Measurements from ENCODE around the gene GALT.
"Not testable (repeated sequence)": the region's sequence is repeated elsewhere in the genome, so short reads cannot be mapped to it uniquely, and the experiment has no call there.

GALT gene

DNA sequence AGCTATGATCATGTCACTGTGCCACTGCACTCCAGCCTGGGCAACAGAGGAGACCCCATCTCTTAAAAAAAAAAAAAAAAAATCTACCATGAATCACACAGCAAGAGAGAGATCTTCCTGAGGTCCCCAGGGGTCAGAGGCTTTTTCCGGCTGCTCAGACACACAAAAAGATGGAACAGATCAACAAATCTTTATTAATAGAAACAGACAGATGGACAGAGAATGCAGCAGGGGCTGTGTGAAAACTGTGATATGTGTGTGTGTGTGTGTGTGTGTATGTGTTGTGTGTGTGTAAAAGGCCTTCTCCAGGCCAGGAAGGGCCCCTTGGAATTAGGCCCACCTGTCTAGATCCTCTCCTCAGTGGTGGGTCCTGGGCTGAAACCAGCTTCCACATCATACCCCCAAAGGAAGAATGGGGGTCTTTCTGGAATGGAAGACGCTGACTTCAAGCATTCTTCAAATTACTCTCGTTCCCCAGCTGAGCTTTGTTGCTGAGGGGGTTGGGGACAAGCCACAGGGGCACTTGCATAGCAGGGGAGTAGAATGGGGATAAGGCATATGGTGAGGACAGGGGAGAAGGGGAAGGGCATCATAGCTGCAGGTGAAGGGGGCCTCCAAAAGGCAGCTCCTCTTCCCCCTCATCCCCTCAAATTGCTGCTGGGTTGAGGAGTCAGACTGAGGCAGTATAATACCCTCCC lies 11.8 kb upstream of the GALT start:
- no peak overlapping the region for H3K4me3 ChIP-seq (ENCODE audit: low read length)
- DNase-seq (ENCODE audit: low read depth): no peak
- TF ChIP-seq, protein P1, sequence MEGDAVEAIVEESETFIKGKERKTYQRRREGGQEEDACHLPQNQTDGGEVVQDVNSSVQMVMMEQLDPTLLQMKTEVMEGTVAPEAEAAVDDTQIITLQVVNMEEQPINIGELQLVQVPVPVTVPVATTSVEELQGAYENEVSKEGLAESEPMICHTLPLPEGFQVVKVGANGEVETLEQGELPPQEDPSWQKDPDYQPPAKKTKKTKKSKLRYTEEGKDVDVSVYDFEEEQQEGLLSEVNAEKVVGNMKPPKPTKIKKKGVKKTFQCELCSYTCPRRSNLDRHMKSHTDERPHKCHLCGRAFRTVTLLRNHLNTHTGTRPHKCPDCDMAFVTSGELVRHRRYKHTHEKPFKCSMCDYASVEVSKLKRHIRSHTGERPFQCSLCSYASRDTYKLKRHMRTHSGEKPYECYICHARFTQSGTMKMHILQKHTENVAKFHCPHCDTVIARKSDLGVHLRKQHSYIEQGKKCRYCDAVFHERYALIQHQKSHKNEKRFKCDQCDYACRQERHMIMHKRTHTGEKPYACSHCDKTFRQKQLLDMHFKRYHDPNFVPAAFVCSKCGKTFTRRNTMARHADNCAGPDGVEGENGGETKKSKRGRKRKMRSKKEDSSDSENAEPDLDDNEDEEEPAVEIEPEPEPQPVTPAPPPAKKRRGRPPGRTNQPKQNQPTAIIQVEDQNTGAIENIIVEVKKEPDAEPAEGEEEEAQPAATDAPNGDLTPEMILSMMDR (IDR thresholded peaks at IDR 0.05; ENCODE audit: insufficient read depth, low read depth, low read length, missing control alignments): no peak

DNA sequence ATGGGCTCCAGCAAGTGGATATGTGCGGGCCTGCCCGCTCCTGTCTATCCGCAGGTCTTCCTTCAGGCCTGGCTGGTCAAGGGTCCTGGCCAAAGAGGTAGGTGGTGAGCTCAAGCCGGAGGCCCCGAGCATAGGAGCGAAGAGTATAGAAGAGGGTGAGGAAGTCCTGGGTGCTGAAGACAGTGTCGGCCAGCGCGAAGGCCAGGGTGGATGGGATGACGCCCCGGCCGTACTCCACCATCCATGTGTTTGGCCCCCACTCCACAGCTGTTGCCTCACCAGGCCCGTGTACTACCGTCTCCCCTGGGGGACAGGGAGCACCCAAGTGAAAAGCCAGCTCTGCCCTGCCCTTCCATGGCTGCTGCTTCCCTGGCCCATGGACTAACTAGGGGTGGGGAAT lies 10.9 kb upstream of the GALT start:
- no peak overlapping the region for H3K4me3 ChIP-seq (ENCODE audit: low read length)
- TF ChIP-seq, protein P1 (IDR thresholded peaks at IDR 0.05; ENCODE audit: insufficient read depth, low read depth, low read length, missing control alignments): no peak
- no peak for DNase-seq (ENCODE audit: low read depth)

DNA sequence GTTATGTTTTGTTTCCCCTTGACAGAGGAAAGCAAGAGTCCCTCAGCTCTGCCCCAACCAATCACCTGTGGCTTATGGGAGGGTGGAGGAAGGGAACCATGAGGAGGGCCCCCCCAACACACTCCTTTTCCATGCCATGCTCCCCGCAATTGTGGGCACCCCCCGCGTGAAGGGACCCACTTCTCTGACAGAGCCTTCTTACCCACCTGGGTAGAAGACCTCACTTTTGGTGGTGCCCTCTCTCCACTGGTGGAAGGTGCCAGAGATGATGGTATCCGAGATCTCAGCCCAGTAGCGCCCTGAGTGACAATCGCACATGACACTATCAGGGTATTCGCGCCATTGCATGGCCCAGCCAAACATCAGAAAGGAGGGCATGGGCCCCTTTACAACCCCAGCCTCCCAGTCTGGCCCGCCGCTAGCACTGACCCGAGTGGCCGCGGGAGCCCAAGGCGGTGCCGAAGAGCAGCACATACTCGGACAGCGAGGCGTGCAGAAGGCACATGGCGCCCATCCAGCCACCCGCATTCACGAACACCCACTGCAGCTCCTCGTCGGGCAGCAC lies 9.6 kb upstream of the GALT start:
- TF ChIP-seq, protein P1 (IDR thresholded peaks at IDR 0.05; ENCODE audit: insufficient read depth, low read depth, low read length, missing control alignments): no peak
- H3K4me3 ChIP-seq (ENCODE audit: low read length): peak overlapping the region; percentile 86
- no peak for DNase-seq (ENCODE audit: low read depth)

DNA sequence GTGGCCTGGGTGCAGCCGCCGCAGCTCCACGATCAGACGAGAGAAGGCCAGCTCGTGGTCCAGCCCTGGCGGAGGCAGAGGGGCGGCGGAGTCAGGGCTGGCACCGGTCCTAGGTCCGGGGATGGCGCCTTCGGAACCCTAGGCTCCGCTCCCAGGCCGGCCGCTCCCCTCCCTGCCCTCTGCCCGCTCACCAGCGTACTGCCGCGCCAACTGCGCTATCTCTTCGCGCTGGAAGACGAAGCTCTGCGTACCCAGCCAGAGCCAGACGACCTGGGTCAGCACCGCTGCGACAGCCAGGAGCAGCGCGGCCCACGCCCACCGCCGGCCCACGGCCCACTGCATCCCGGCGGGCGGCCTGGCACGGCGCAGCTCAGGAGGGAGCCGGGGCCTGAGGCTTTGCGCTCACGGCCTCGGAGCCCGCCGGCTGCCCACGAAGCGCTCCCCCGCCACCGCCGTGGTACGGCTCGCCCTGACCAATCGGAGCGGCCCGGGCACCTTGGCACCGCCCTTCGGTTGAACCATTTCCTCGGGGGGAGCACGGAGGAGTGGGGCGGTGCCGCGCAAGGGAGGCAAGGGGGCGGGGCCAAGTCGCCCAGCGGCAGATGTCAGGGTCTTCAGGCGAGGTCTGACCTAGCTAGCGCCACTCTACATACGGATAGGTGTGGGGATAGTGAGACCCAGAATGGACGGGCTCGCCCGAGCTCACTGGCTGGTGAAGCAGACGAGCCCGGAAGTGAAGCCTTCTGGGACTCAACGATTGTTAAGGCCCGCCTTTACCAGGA lies 8.9 kb upstream of the GALT start, which contains the start of gene SIGMAR1:
Gene SIGMAR1 (minus strand): TSS at position 432 of the 782 bp plus-strand sequence. CDS start 90 bp downstream, at position 342.
- TF ChIP-seq, protein P1 (IDR thresholded peaks at IDR 0.05; ENCODE audit: insufficient read depth, low read depth, low read length, missing control alignments): no peak
- peak; percentile 94 for DNase-seq (ENCODE audit: low read depth)
- H3K4me3 ChIP-seq (ENCODE audit: low read length): peak within 1 kb of the TSS; percentile 86

DNA sequence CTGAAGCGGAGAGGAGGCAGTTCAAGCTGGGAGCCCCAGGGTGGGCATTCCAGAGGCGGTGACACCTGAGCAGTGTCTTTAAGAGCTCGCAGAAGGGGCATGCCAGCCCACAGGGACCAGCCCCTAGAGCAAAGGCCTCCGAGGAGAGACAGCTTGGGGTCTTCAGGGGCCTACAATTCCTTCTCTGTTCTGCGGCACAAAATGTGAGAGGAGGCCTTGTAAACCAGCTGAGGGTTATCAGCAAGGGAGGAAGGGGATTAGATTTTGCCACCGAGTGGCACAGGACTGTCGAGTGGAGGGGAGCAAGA lies 8.4 kb upstream of the GALT start:
- TF ChIP-seq, protein P1 (IDR thresholded peaks at IDR 0.05; ENCODE audit: insufficient read depth, low read depth, low read length, missing control alignments): no peak
- DNase-seq (ENCODE audit: low read depth): no peak

DNA sequence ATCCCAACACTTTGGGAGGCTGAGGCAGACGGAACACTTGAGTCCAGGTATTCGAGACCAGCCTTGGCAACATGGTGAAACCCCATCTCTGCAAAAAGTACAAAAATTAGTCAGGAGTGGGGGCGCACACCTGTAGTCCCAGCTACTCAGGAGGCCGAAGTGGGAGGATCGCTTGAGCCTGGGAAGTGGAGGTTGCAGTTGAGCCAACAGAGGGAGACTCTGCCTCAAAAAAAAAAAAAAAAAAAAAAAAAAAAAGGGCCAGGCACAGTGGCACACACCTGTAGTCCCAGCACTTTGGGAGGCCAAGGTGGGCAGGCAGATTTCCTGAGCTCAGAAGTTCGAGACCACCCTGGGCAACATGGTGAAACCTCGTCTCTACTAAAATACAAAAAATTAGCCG lies 7.2 kb upstream of the GALT start:
- DNase-seq (ENCODE audit: low read depth); H3K4me3 ChIP-seq (ENCODE audit: low read length): not testable (repeated sequence)

More for the DNA sequence above, 8.4 kb upstream of the GALT start:
- peak overlapping the region; percentile 86 for H3K4me3 ChIP-seq (ENCODE audit: low read length)

DNA sequence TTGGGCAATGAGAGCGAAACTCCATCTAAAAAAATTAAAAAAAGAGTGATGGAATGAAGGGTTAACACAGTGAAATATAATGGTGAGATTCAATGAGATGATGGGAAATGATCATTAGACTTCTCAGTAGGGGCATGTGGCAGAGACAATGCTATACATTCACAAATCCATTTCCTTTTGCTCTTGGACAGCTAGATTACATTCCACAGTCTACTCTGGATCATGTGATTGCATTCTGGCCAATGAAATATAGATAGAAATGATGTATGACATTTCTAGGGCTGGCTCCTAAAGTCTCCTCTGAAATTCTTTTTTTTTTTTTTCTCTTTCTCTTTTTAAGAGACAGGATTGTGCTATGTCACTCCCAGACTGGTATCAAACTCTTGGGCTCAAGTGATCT lies 3.8 kb upstream of the GALT start:
- TF ChIP-seq, protein P1 (IDR thresholded peaks at IDR 0.05; ENCODE audit: insufficient read depth, low read depth, low read length, missing control alignments): no peak
- DNase-seq (ENCODE audit: low read depth): no peak
- no peak overlapping the region for H3K4me3 ChIP-seq (ENCODE audit: low read length)
